Keratinocyte (primary cell): ENCODE results near the gene SPOCK3. TPM values are rescaled to one million over a fixed set of nuclear protein-coding genes. Genes with fewer than 3 reads are reported as not detected.

Experiments
- DNase-seq: peaks from one replicate; pipeline ENCODE4 v3.0.0-alpha.2; 2011; ENCODE audit warnings: low read depth, missing footprints, low spot score
- FAIRE-seq: peaks from 2 replicates; lab custom pipeline; 2011; peaks lifted over from hg19 to GRCh38; lab: Jason Lieb, UNC
- H2AFZ ChIP-seq: 2 replicates; pipeline ENCODE4 v1.6.0; 2012; ENCODE audit warnings: low read length, control low read depth, inconsistent platforms; ENCODE audit not compliant: control insufficient read depth
- H3K27ac ChIP-seq: 2 replicates; pipeline ENCODE4 v1.5.1; 2011; ENCODE audit warnings: low read length; ENCODE audit not compliant: control insufficient read depth, insufficient read depth
- H3K27me3 ChIP-seq: 3 replicates; pipeline ENCODE4 v1.6.0; 2011; ENCODE audit warnings: low read length; ENCODE audit not compliant: control insufficient read depth, insufficient read depth; ENCODE audit errors: extremely low read depth
- H3K36me3 ChIP-seq, 2 experiments: 2 replicates in 1 of 2; 3 replicates in 1 of 2; pipeline ENCODE4 v1.5.1; 2011; ENCODE audit warnings: low read length in 2 of 2, mild to moderate bottlenecking in 1 of 2; ENCODE audit not compliant: control insufficient read depth in 2 of 2, insufficient read depth in 2 of 2; ENCODE audit errors: extremely low read depth in 1 of 2
- H3K4me1 ChIP-seq: 3 replicates; pipeline ENCODE4 v1.5.1; 2011; ENCODE audit warnings: low read length; ENCODE audit not compliant: control insufficient read depth, insufficient read depth; ENCODE audit errors: extremely low read depth
- H3K4me2 ChIP-seq: 3 replicates; pipeline ENCODE4 v1.6.0; 2011; ENCODE audit warnings: low read depth, low read length; ENCODE audit not compliant: control insufficient read depth, insufficient read depth; ENCODE audit errors: extremely low read depth
- H3K4me3 ChIP-seq, 3 experiments: fragments of 200-600 bp in 1 of 3; sonication (generic) in 1 of 3; 2 replicates in 2 of 3; 3 replicates in 1 of 3; pipeline ENCODE4 v1.5.1; 2011 to 2016; ENCODE audit warnings: low read length in 3 of 3, mild to moderate bottlenecking in 3 of 3, control low read depth in 2 of 3, inconsistent platforms in 1 of 3, low read depth in 1 of 3, mixed read lengths in 1 of 3, mixed run types in 1 of 3, moderate library complexity in 1 of 3; ENCODE audit not compliant: control insufficient read depth in 2 of 3, insufficient read depth in 2 of 3; ENCODE audit errors: extremely low read depth in 1 of 3
- H3K79me2 ChIP-seq: 2 replicates; pipeline ENCODE4 v1.6.0; 2012; ENCODE audit warnings: low read length; ENCODE audit not compliant: control insufficient read depth, insufficient read depth
- H3K9ac ChIP-seq: 3 replicates; pipeline ENCODE4 v1.6.0; 2011; ENCODE audit warnings: low read length; ENCODE audit not compliant: control insufficient read depth, insufficient read depth; ENCODE audit errors: extremely low read depth
- H3K9me1 ChIP-seq: 3 replicates; pipeline ENCODE4 v1.6.0; 2011; ENCODE audit warnings: low read length; ENCODE audit not compliant: control insufficient read depth, insufficient read depth; ENCODE audit errors: extremely low read depth
- H3K9me3 ChIP-seq: 2 replicates; pipeline ENCODE4 v1.5.1; 2012; ENCODE audit warnings: low read depth, low read length; ENCODE audit not compliant: control insufficient read depth
- H4K20me1 ChIP-seq: 3 replicates; pipeline ENCODE4 v1.6.0; 2011; ENCODE audit warnings: low read length; ENCODE audit not compliant: control insufficient read depth, insufficient read depth; ENCODE audit errors: extremely low read depth
- CTCF ChIP-seq, 3 experiments: IDR thresholded peaks in 1 of 3; conservative IDR thresholded peaks in 1 of 3; optimal IDR thresholded peaks in 1 of 3; 2 replicates in 2 of 3; 3 replicates in 1 of 3; pipeline versions ENCODE3 to v1.5.1; 2011; ENCODE audit warnings: low read length in 3 of 3, mild to moderate bottlenecking in 3 of 3, moderate library complexity in 2 of 3, control low read depth in 1 of 3, inconsistent platforms in 1 of 3; ENCODE audit not compliant: insufficient read depth in 2 of 3; ENCODE audit errors: extremely low read depth in 1 of 3
- EZH2 ChIP-seq: IDR thresholded peaks from one replicate; pipeline ENCODE4 v1.6.1; 2012; ENCODE audit warnings: inconsistent platforms, mild to moderate bottlenecking, low read length, moderate library complexity
- dilution Hi-C: fragments of 300-500 bp; cut with MboI; formaldehyde crosslinking; loops from one replicate; pipeline ENCODE4 v1.7.0; 2020; ENCODE audit warnings: low sequenced_read_pairs; ENCODE audit not compliant: extremely low pct_ligation_motif_present
- polyA plus RNA-seq, 5 experiments: library from polyadenylated mRNA; depleted of rRNA in 3 of 5; stranded (reverse) in 3 of 5; stranded (forward) in 1 of 5; unstranded in 1 of 5; fragments of >200 nt; gene quantifications; 1 replicate in 1 of 5; 2 replicates in 3 of 5; 3 replicates in 1 of 5; pipeline versions ENCODE4 v1.2.1 to v1.2.3, GENCODE V29; 2011 to 2012; ENCODE audit warnings: missing spikeins in 2 of 5, low read depth in 1 of 5, low replicate concordance in 1 of 5

SPOCK3 gene
- polyA plus RNA-seq, 1 donor (not counting 4 experiments of a cell fraction or from before 2014, with no cell fraction given): not detected

- H3K9me3 ChIP-seq: no peaks in the 10 kb centered on the region
- no peaks in the 10 kb centered on the region for H3K36me3 ChIP-seq
- no peaks in the 10 kb centered on the region for H4K20me1 ChIP-seq
- no peak for FAIRE-seq
- no peak for DNase-seq
- H3K79me2 ChIP-seq: no peaks in the 10 kb centered on the region
- no peak overlapping the region for H3K4me3 ChIP-seq
- no peak for TF ChIP-seq CTCF (optimal IDR thresholded peaks at IDR 0.05 in 1 of 3, IDR thresholded peaks at IDR 0.05 in 1 of 3, conservative IDR thresholded peaks at IDR 0.05 in 1 of 3; ENCODE audit: extremely low read depth in 1 of 3, insufficient read depth in 2 of 3, low read length in 3 of 3)
- no peak for TF ChIP-seq EZH2
- no peak overlapping the region for H3K27ac ChIP-seq
- H3K4me1 ChIP-seq: no peaks in the 10 kb centered on the region
- H2AFZ ChIP-seq: no peak overlapping the region
- no peak overlapping the region for H3K4me2 ChIP-seq
- dilution Hi-C loops: no loop called here
- no peaks in the 10 kb centered on the region for H3K27me3 ChIP-seq
- H3K9ac ChIP-seq: no peak overlapping the region
- H3K9me1 ChIP-seq: no peaks in the 10 kb centered on the region
Measured at GRCh38 chr4:166957451-166957850, 276.8 kb downstream of the SPOCK3 start.

GRCh38 chr4:166956484-166956883 is 277.8 kb downstream of the SPOCK3 start:
- Histone ChIP-seq H3K36me3 (no peaks in the 10 kb centered on the region), H3K9ac (no peak overlapping the region), H3K4me3 (no peak overlapping the region), H3K79me2 (no peaks in the 10 kb centered on the region), H2AFZ (no peak overlapping the region), H4K20me1 (no peaks in the 10 kb centered on the region), H3K9me1 (no peaks in the 10 kb centered on the region), H3K27ac (no peak overlapping the region), H3K4me2 (no peak overlapping the region), H3K4me1 (no peaks in the 10 kb centered on the region), H3K9me3 (no peaks in the 10 kb centered on the region), H3K27me3 (no peaks in the 10 kb centered on the region)
- FAIRE-seq (no peak), DNase-seq (no peak)
- no peak for TF ChIP-seq EZH2
- no peak for TF ChIP-seq CTCF (optimal IDR thresholded peaks at IDR 0.05 in 1 of 3, IDR thresholded peaks at IDR 0.05 in 1 of 3, conservative IDR thresholded peaks at IDR 0.05 in 1 of 3; ENCODE audit: extremely low read depth in 1 of 3, insufficient read depth in 2 of 3, low read length in 3 of 3)
- dilution Hi-C loops: no loop called here
